Measurements from ENCODE around the gene NUBP2. TPM values are rescaled to one million over a fixed set of nuclear protein-coding genes. Genes with fewer than 3 reads are reported as not detected.

NUBP2 gene
- total RNA-seq, 1 donor from 2014 or later: 35.1 TPM

DNA sequence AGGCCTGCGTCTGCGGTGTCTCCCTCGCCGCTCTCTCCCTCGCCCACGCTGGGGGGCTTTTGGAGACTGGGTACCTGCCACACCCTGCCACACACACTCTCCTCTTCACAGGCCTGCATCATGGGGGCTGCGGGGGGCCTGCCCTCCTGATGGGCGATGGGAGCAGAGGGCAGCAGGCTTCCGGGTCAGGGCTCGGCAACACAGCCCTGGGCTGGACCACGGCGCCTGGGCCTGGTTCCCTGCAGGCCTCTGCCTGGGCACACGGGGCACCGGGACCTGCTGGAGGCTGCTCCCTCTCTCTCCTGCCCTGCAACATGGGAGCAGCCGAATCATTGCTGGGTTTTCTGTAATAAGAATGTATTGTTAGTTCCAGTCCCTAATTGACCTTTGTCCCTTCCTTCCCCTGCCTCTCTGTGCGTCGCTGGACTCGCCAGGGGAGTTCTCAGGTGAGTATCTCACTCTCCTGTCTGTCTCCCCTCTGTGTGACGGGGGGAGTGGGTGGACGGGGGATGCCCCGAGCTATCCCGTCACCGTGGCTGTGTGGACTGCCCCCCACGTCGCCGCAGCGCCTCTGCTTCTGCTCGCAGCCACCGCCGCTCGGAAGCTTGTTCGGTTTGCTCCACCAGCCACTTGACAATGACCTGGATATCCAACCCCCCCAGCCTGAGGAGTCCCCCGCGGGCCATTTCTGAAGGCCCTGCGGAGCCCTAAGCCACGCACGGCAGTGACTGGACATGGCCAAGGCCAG, 24.9 kb upstream of the NUBP2 start:
- DNase-seq (ENCODE audit: low spot score): no peak

DNA sequence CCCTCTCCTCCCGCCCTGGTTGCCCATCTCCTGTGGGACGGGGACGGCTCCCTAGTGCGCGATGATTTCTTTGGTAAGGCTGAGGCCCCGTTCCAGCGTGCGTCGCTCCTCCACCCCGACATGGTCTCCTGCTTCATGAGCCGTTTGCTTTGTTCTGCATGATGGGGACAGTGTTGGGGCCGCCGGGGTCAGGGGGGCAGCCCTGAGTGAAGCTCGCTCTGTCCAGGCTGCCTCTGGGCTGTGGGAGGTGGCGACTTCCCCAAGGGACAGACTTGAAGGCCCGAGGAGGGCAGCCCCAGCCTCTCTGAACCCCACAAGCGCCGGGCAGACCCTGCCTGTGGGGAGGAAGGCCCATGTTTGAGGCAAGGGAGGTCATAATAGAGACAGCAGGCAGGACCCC, 23.8 kb upstream of the NUBP2 start:
- no peak for DNase-seq (ENCODE audit: low spot score)

- DNase-seq (ENCODE audit: low spot score): no peak
Measured at GRCh38 chr16:1759511-1759910, 23.2 kb upstream of the NUBP2 start.

DNA sequence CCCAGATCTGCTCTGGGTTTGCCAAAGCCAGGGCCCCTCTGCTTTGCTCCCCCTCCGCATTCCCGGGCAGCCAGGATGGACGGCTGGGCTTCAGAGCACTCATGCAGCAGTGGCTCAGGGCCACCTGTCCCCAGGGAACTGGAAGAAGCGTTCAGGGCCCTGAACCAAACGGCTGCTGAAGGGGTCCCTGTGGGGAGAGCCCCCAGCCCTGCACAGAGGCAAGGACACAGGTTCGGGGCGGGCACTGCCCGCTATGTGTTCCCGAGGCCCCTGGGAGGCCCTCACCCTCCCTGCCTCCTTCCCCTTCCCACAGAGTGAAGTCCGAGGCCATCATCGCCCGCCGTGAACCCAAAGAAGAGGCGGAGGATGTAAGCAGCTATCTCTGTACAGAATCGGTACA, 21.8 kb upstream of the NUBP2 start:
- no peak for DNase-seq (ENCODE audit: low spot score)

GRCh38 chr16:1761751-1762150, 21.0 kb upstream of the NUBP2 start:
- no peak for DNase-seq (ENCODE audit: low spot score)

DNA sequence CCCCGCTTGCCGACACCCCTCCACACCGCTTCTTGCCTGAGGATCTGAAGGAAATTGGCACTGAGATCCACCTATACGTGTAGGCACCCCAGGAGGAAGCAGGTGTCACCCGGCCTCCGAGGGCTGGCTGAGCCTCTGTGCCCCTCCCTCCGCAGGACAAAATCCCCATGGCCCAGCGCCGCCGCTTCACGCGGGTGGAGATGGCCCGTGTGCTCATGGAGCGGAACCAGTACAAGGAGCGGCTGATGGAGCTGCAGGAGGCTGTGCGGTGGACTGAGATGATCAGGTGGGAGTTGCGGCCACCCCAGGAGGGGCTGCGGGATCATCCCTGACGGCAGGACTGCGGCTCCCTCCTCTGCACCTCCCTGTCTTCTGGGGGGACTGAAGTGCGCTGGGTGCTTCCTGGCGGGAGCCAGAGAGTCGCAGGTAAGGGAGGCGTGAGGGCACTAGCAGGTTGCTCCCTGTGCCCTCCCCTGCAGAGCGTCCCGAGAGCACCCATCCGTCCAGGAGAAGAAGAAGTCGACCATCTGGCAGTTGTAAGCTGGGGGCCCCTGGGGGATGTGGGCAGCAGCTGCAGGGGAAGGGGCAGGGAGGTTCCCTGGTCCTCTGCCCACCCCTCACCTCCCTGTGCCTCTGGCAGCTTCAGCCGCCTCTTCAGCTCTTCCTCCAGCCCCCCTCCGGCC, 20.4 kb upstream of the NUBP2 start:
- no peak for DNase-seq (ENCODE audit: low spot score)

- DNase-seq (ENCODE audit: low spot score): no peak
Measured at GRCh38 chr16:1762879-1763520, 19.8 kb upstream of the NUBP2 start.

DNA sequence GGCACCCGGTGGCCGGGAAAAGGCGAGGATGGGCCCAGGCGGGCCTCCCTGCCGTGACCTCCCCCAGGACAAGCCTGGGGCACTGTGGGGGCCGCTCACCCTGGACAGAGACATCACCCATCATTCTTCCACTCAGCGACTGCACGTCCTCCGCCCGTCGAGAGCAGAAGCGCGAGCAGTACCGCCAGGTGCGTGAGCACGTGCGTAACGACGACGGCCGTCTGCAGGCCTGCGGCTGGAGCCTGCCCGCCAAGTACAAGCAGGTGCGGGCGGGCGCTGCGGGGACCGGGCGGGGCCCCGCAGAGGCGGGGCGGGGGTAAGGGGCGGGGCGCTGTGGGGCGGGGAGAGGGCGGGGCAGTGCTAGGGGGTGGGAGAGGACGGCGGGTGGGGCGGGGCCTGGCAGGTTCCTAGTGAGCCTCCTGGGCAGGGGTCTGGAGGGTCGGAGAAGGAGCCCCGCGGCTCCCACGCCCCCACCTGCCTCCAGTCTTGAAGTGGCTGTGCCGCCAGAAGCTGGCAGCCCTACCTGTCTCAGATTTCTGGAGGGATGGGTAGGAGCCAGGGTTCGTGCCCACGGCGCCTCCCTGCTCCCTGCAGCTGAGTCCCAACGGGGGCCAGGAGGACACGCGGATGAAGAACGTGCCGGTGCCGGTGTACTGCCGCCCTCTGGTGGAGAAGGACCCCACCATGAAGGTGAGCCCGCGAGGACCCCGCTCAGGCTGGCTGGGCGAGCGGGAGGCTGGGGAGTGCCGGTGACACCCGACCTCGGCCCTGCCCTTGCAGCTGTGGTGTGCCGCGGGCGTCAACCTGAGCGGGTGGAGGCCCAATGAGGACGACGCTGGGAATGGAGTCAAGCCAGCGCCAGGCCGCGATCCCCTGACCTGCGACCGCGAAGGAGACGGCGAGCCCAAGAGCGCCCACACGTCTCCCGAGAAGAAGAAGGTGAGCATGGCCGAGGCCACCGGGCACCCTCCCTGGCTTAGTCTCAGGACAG, 18.9 kb upstream of the NUBP2 start:
- DNase-seq (ENCODE audit: low spot score): no peak

DNA sequence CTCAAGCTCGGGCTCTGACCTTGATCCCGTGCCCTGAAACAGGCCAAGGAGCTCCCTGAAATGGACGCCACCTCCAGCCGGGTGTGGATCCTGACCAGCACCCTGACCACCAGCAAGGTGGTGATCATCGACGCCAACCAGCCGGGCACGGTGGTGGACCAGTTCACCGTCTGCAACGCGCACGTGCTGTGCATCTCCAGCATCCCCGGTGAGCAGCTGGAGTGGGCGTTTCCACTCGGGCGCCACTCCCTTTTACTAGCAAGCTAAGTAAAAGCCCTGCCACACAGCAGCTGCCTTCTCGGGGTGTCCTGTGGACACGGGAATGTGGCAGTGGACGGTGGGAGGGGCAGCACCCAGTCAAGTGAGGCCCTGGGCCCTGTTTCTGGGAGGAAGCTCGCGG, 17.8 kb upstream of the NUBP2 start:
- no peak for DNase-seq (ENCODE audit: low spot score)

DNA sequence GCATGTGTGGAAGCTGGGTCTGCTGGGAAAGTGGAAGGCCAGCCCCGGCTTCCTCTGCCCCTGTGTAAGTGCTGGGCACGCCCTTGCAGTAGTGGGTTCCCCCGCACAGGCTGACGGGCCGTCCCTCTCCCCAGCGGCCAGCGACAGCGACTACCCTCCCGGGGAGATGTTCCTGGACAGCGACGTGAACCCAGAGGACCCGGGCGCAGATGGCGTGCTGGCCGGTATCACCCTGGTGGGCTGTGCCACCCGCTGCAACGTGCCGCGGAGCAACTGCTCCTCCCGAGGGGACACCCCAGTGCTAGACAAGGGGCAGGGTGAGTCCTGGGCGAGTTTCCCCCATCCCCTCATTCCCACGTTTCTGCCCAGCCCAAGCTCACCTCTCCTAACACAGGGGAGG, 16.9 kb upstream of the NUBP2 start:
- DNase-seq (ENCODE audit: low spot score): no peak

- DNase-seq (ENCODE audit: low spot score): no peak
Measured at GRCh38 chr16:1766231-1766630, 16.5 kb upstream of the NUBP2 start.

- DNase-seq (ENCODE audit: low spot score): no peak
Measured at GRCh38 chr16:1766701-1767100, 16.1 kb upstream of the NUBP2 start.

- no peak for DNase-seq (ENCODE audit: low spot score)
Measured at GRCh38 chr16:1767116-1767994, 15.4 kb upstream of the NUBP2 start.

GRCh38 chr16:1768061-1768766, 14.5 kb upstream of the NUBP2 start:
- no peak for DNase-seq (ENCODE audit: low spot score)

DNA sequence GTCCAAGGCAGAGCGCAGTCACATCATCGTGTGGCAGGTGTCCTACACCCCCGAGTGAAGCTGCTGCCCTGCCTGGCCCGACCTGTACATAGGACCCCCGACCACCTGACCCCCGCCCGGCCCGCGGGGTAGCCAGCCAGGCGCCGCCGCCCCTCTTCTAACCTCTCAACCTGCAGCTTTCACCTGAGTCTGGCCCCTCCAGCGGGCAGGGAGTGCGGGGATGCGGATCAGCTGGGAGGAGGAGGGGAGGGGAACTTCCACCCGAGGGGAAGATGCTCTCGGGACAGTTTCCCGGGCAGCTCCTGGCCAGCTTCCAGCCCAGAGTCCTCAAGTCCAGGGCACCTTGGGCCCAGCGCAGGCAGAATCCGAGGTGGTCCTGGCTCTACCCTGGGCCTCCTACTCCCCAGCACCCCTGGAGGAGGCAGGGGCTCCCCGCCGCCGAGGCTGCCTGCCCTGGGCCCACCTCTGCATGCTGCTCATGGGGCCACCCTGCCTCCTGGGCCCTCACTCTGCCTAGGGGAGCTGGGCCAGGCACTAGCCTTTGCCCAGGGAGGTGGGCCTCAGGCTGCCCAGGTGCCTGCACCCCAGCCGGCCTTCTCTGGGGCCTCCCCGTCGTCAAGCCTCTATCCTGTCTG, 13.9 kb upstream of the NUBP2 start:
- no peak for DNase-seq (ENCODE audit: low spot score)

DNA sequence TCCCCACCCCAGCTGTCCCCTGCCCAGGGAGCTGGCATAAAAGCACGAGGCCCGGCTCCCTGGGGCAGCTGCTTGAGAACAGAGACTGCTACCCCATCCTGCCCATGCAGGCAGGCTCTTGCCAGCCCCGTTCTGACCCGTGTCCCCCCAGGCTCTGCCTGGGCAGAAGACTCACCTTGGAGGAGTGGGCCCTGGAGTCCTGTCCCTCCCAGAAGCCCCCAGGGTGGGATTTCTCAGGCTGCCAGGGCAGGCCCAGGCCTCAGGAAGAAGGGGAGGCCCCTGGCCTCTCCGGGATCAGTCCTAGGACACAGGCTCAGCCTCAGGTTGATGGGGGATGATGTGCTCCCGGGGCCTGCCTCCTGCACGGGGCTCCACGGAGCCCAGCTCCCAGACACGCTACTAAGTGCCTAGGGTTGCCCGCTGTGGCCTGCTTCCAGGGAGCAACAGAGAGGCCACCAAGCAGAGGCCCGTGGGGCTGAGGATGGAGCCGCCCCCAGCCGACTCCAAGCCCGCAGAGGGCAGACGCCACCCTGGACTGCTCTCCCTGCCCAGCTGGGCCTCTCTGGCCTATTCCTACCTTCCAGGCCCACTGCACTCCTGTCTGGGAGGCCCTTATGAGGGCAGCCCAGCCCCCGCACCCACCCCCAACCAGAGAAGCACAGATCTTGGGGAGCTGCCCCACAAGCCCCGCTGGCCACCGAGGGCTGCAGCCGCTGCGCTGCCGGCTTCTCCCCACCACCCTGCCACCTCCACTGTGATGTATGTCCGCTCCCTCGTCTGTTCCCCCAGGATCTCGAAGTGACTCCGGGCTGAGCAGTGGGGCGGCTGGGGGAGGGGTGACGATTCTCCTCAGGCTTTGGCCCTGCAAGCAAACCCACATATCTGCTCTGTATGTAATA, 13.1 kb upstream of the NUBP2 start:
- DNase-seq (ENCODE audit: low spot score): no peak

DNA sequence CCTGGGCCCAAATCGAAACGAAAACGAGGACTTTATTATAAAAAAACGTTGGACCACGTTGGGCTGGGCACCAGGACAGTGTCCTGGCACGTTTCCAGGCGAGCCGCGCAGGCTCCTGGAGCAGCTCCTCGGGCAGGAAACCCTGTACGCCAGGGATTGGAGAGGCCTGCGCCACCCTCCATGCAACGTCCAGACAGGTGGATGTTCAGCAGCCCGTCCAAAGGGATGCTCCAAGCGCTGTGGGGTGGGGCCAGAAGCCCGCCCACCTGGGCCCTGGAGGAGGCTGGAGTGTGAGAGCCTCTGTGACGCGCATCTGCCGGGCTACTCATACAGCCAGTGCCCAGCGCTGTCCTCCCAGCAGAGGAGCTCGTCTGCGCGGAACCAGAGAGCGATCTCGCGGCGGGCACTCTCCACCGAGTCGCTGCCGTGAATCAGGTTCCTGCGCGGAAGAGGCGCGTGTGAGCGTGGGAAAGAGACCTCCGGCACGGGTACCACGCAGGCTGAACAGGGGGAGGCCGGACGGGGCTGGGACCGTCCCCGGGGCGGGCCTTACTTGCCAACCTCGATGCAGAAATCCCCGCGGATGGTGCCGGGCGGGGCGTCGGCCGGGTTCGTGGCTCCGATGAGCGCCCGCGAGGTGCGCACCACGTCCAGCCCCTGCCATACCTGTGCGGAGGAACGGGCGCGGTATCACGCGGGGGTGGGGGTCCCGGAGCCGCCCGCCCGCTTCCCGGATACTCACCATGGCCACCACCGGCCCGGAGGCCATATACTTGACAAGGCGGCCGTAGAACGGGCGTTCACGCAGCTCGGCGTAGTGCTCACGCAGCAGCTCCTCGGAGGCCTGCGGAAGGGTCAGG, 12.2 kb upstream of the NUBP2 start:
- no peak for DNase-seq (ENCODE audit: low spot score)
